Heart left ventricle (tissue), 16 donors: ENCODE data around the gene PSTPIP1. TPM values are rescaled to one million over a fixed set of nuclear protein-coding genes. Genes with fewer than 3 reads are reported as not detected.

ENCODE experiments used
- ATAC-seq, 4 donors: fragments of 200-7000 bp; cut with Tn5 transposase; one replicate each; pipeline ENCODE4 v1.9.1; 2020 to 2022; ENCODE audit warnings: moderate library complexity in 4 of 4, mild to moderate bottlenecking in 3 of 4, moderate number of reproducible peaks in 1 of 4
- DNase-seq, 5 donors: peaks; one replicate each; pipeline ENCODE4 v3.0.0-alpha.2; 2020
- H3K27ac ChIP-seq, 12 donors: fragments of 200-600 bp; sonication (generic) in 4 of 12; one replicate each; pipeline versions ENCODE4 v1.5.0 to v1.8.0; 2016 to 2022; ENCODE audit warnings: mild to moderate bottlenecking in 2 of 12
- H3K27me3 ChIP-seq, 9 donors: fragments of 200-600 bp; sonication (generic) in 2 of 9; one replicate each; pipeline versions ENCODE4 v1.5.1 to v1.8.0; 2016 to 2022; ENCODE audit warnings: mild to moderate bottlenecking in 3 of 9
- H3K36me3 ChIP-seq, 9 donors: fragments of 200-600 bp; sonication (generic) in 2 of 9; one replicate each; pipeline versions ENCODE4 v1.5.0 to v1.8.0; 2018 to 2022; ENCODE audit warnings: mild to moderate bottlenecking in 2 of 9
- H3K4me1 ChIP-seq, 12 donors: fragments of 200-600 bp; sonication (generic) in 4 of 12; one replicate each; pipeline versions ENCODE4 v1.5.0 to v1.8.0; 2016 to 2022; ENCODE audit warnings: mild to moderate bottlenecking in 3 of 12
- H3K4me3 ChIP-seq, 12 donors: fragments of 200-600 bp; sonication (generic) in 4 of 12; one replicate each; pipeline versions ENCODE4 v1.5.0 to v1.8.0; 2017 to 2022; ENCODE audit warnings: mild to moderate bottlenecking in 9 of 12, moderate library complexity in 4 of 12
- H3K9me3 ChIP-seq, 12 donors: fragments of 200-600 bp; sonication (generic) in 4 of 12; one replicate each; pipeline versions ENCODE4 v1.5.0 to v1.8.0; 2016 to 2022; ENCODE audit warnings: mild to moderate bottlenecking in 1 of 12
- POLR2A ChIP-seq, 2 donors: fragments of 450-650 bp; IDR thresholded peaks; one replicate each; pipeline ENCODE4 v1.6.1; 2017; ENCODE audit warnings: antibody characterized with exemption in 2 of 2, mild to moderate bottlenecking in 2 of 2, moderate library complexity in 2 of 2
- WGBS, 4 donors: extraction: QIAGEN DNeasy Blood & Tissue Kit in 2 of 4; methylation state at CpG; one replicate each; pipeline versions ENCODE4 v1.1.5 to v1.1.7; 2013 to 2018; 5-methylcytosine and 5-hydroxymethylcytosine counted together
- intact Hi-C, 10 donors: fragments of 100-400 bp; cut with DNase I; formaldehyde crosslinking; loops; one replicate each; pipeline versions ENCODE4 v1.11.1 to v1.14.2; 2022
- polyA plus RNA-seq, 2 donors: library from polyadenylated mRNA; stranded (reverse); fragments of 200-250 nt; gene quantifications; one replicate each; pipeline ENCODE4 v1.2.3, GENCODE V29; 2013
- total RNA-seq, 9 donors: library from RNA; depleted of rRNA in 2 of 9; stranded (reverse); fragments of >200 nt in 2 of 9; fragmentation: NEBNext Ultra II Directional in 3 of 9; extraction: Animal tissue kit (Norgen Biotek cat#: 25700) in 3 of 9; gene quantifications; one replicate each; pipeline versions ENCODE4 v1.1.0 to v1.2.4, GENCODE V29; 2016 to 2023
- TF ChIP-seq, protein P1 (sequence below), 12 donors: fragments of 200-600 bp; sonication (generic) in 4 of 12; IDR thresholded peaks; one replicate each; pipeline versions ENCODE4 v1.5.0 to v1.8.0; 2018 to 2022; ENCODE audit warnings: antibody characterized with exemption in 12 of 12, mild to moderate bottlenecking in 5 of 12
- donor health status: ischemic (EF 13 %, LVEDD 7.1; RV severe dilation, severe dysfunction).
- donor health status: healthy with polysubstance abuse.
- donor health status: DM: no; HTN: yes; CAD: no.
- donor health status: DM: no; HTN: no; CAD: no.
- donor health status: ischemic (EF 25% LVEDD 6.9; RV normal size, moderate dysfunction).
- donor health status: ischemic (EF 25% LVEDD 5.7; RV mildly dilated, moderate dysfunction).
- donor health status: healthy.
- donor health status: DM: yes; HTN: yes; CAD: no.
- donor health status: ischemic (EF 35%, LVEDD 5.7; RV mildly dilated, moderate dysfunction).
- donor health status: nonischemic (EF 11% LVEDD 7.7; RV severe dilation, severe dysfunction).
- donor health status: DM: yes; HTN: yes; CAD: no.
- donor health status: PGD.
- donor health status: ischemic (EF 29% LVEDD 5.4; RV normal size, mild dysfunction).
- donor health status: nonischemic (EF 23%, LVEDD 6.1; RV moderate dilation, normal function).

Gene PSTPIP1
- total and polyA plus RNA-seq, 11 donors = 1.3 to 17.2 (median 2.9) TPM

DNA sequence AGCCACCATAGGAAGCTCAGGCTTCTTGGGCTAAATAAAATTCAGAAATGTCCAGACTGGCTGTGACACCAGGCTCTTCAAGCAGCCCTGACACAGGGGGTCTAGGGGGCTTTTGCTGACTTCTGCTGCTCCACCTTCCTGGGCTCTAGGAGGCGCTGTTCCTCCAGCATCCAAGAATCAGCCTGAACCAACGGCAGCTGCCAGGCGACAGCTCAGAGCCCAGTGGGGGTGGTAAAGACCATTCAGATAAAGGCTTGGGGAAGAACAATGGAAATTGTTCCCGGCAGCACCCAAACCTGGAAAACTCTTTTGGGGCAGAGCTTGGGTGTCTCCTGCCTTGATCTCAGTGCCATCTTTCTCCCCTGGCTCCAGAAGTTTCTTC is 21.6 kb upstream of the PSTPIP1 start:
- Histone ChIP-seq H3K27ac (peak overlapping the region in 9 of 12 donors; percentile 3 to 83 (median 67)), H3K4me3 (peak overlapping the region in 8 of 12 donors; percentile 19 to 47 (median 40))
- TF ChIP-seq, protein P1, sequence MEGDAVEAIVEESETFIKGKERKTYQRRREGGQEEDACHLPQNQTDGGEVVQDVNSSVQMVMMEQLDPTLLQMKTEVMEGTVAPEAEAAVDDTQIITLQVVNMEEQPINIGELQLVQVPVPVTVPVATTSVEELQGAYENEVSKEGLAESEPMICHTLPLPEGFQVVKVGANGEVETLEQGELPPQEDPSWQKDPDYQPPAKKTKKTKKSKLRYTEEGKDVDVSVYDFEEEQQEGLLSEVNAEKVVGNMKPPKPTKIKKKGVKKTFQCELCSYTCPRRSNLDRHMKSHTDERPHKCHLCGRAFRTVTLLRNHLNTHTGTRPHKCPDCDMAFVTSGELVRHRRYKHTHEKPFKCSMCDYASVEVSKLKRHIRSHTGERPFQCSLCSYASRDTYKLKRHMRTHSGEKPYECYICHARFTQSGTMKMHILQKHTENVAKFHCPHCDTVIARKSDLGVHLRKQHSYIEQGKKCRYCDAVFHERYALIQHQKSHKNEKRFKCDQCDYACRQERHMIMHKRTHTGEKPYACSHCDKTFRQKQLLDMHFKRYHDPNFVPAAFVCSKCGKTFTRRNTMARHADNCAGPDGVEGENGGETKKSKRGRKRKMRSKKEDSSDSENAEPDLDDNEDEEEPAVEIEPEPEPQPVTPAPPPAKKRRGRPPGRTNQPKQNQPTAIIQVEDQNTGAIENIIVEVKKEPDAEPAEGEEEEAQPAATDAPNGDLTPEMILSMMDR (IDR thresholded peaks at IDR 0.05) = peak; percentile 30 to 67 (median 57)
- no peak for TF ChIP-seq POLR2A (IDR thresholded peaks at IDR 0.05)

DNA sequence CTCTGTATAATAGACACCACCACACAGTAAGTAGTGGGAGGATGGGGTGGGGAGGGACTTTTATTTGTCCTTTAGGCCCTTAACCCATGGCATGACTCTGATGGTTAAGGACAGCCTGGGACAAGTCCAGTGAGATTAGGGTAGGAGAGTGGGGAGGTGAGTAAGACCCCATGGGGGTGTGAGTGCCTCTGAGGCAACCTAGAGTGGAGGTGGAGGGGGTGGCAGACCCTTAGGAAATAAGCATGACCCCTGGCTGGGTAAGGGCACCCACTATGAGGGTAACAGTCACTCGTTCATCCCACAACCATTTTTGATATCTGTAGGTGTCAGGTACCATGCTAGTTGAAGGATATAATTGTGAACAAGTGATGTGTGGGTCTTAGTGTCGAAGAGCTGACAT is 21.0 kb upstream of the PSTPIP1 start:
- H3K36me3 ChIP-seq = no peaks in the 10 kb centered on the region
- WGBS, 4 donors = 93 to 97% (median 94%) methylated on average over 2 of the region's 2 CpGs
- peak overlapping the region in 1 of 12 donors; percentile 19 for H3K4me3 ChIP-seq
- intact Hi-C loops = loop anchor here in 2 of 10 donors (5.0 kb wide), 1 partner anchor 48 kb away; no protein-coding TSS in a partner anchor
- peaks cover 0 to 22% (median 14%) of the 10 kb centered on the region in 12 donors for H3K4me1 ChIP-seq
- DNase-seq = no peak
- H3K9me3 ChIP-seq = peaks cover 0 to 6% (median 0%) of the 10 kb centered on the region in 12 donors
- TF ChIP-seq, protein P1 (IDR thresholded peaks at IDR 0.05) = no peak
- peak overlapping the region in 2 of 12 donors; percentile 55 to 80 for H3K27ac ChIP-seq
- peak in 2 of 4 donors; percentile 8 to 14 for ATAC-seq
- H3K27me3 ChIP-seq = no peaks in the 10 kb centered on the region

More for the DNA sequence above, 21.6 kb upstream of the PSTPIP1 start:
- Histone ChIP-seq H3K9me3 (peaks cover 0 to under 1% (median 0%) of the 10 kb centered on the region in 12 donors), H3K4me1 (peaks cover 0 to 22% (median 14%) of the 10 kb centered on the region in 12 donors), H3K27me3 (no peaks in the 10 kb centered on the region), H3K36me3 (no peaks in the 10 kb centered on the region)
- intact Hi-C loops = loop anchor here in 2 of 10 donors (5.0 kb wide), 1 partner anchor 49 kb away; no protein-coding TSS in a partner anchor
- peak; percentile 50 to 73 (median 65) for DNase-seq
- 21 to 41% (median 31%) methylated on average over 4 of the region's 4 CpGs for WGBS, 4 donors
- ATAC-seq = peak; percentile 47 to 83 (median 62)

DNA sequence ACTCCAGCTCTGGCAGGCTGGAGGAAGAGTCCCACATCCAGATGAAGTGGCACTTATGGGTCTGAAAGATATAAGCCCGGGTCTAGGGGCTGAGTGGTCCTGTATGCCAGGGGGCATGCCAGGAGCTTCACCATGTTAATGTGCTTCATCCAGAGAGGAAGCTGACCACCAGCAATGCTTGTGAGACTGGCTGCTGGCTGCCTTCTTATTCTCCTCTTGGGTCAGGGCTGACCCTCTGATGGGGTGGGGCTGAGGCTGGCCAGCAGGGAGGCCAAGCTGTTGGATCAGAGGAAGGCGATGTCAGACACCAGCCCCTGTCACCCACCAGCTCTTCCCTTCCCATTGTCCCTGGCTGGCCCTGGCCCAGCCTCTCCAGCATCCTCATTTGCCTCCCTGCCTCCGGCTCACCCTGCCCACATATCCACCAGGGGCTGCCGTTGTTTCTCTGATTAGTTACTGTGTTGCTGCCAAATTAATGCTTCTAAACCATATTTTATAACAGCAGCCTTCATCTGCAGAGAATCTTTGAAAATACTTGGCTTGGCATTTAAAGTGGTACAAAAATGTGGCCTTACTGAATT is 20.4 kb upstream of the PSTPIP1 start:
- intact Hi-C loops = loop anchor here in 2 of 10 donors (5.0 kb wide), 1 partner anchor 48 kb away; no protein-coding TSS in a partner anchor
- H3K36me3 ChIP-seq = no peaks in the 10 kb centered on the region
- ATAC-seq (no peak), DNase-seq (no peak)
- H3K4me3 ChIP-seq = no peak overlapping the region
- peaks cover 0 to 6% (median 0%) of the 10 kb centered on the region in 12 donors for H3K9me3 ChIP-seq
- peaks cover 0 to 22% (median 14%) of the 10 kb centered on the region in 12 donors for H3K4me1 ChIP-seq
- WGBS, 4 donors = 65 to 72% (median 67%) methylated on average over 4 of the region's 4 CpGs
- H3K27ac ChIP-seq = no peak overlapping the region
- TF ChIP-seq, protein P1 (IDR thresholded peaks at IDR 0.05) = no peak
- no peak for TF ChIP-seq POLR2A (IDR thresholded peaks at IDR 0.05)
- H3K27me3 ChIP-seq = no peaks in the 10 kb centered on the region

DNA sequence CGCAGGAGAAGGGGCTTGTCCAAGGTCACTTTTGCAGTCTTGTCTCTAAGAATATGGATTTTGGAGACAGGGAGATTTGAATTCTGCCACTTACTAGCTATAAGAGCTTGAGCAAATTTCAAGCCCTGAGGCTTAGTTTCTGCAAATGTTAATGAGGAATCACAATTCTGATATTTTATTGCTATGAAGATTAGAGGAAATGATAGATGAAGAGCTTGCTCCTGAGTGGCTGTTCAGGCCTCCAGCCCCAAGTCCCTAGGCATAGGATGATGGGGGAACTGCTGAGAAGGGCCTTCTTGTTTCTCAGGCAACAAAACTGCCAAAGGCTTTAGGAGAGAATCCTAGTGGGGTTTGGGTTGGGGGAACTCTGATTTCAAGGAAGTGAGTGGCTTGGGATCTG is 18.8 kb upstream of the PSTPIP1 start:
- Histone ChIP-seq H3K9me3 (peaks cover 0 to 6% (median 0%) of the 10 kb centered on the region in 12 donors), H3K4me1 (peaks cover 0 to 22% (median 14%) of the 10 kb centered on the region in 12 donors), H3K27me3 (no peaks in the 10 kb centered on the region), H3K27ac (no peak overlapping the region), H3K4me3 (no peak overlapping the region), H3K36me3 (no peaks in the 10 kb centered on the region)
- 96 to 100% (median 98%) methylated on average over 1 of the region's 1 CpG for WGBS, 4 donors
- no peak for DNase-seq
- intact Hi-C loops = no loop called here
- no peak for TF ChIP-seq POLR2A (IDR thresholded peaks at IDR 0.05)
- TF ChIP-seq, protein P1 (IDR thresholded peaks at IDR 0.05) = no peak
- no peak for ATAC-seq
